ENCODE data around the gene GLYATL1.

The GLYATL1 gene

DNA sequence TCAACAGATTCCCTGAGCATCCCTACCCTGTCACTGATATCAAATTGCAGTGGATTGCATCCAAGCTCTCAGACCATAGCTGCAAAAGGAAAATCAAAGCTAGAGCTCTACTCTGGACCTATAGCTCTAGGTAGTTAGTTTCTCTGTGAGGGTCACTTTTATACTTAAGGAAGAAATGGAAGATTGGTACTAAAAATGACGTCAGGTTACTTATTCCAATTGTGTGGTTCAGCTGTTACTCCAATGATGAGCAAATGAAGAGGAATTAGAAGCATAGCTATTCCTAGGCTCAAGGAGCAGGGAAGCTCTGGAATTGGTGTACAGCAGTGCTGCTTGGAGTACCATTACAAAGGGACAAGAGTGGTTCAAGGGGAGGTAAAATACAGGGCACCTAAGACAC, 36.4 kb upstream of the GLYATL1 start:
- no peak overlapping the region for H2AFZ ChIP-seq
- H3K27me3 ChIP-seq (ENCODE audit: control insufficient read depth, insufficient read depth, low read length): no peaks in the 10 kb centered on the region
- H3K36me3 ChIP-seq (ENCODE audit: control insufficient read depth, insufficient read depth, low read length): no peaks in the 10 kb centered on the region
- no peaks in the 10 kb centered on the region for H3K4me1 ChIP-seq
- no peaks in the 10 kb centered on the region for H3K9me3 ChIP-seq (ENCODE audit: control insufficient read depth, low read length)
- no peak overlapping the region for H3K4me2 ChIP-seq (ENCODE audit: low read length)
- no peaks in the 10 kb centered on the region for H3K79me2 ChIP-seq
- H3K4me3 ChIP-seq (ENCODE audit: low read depth, low read length): no peak overlapping the region
- H3K9ac ChIP-seq: no peak overlapping the region
- no peak overlapping the region for H3K27ac ChIP-seq
- TF ChIP-seq, protein P1, sequence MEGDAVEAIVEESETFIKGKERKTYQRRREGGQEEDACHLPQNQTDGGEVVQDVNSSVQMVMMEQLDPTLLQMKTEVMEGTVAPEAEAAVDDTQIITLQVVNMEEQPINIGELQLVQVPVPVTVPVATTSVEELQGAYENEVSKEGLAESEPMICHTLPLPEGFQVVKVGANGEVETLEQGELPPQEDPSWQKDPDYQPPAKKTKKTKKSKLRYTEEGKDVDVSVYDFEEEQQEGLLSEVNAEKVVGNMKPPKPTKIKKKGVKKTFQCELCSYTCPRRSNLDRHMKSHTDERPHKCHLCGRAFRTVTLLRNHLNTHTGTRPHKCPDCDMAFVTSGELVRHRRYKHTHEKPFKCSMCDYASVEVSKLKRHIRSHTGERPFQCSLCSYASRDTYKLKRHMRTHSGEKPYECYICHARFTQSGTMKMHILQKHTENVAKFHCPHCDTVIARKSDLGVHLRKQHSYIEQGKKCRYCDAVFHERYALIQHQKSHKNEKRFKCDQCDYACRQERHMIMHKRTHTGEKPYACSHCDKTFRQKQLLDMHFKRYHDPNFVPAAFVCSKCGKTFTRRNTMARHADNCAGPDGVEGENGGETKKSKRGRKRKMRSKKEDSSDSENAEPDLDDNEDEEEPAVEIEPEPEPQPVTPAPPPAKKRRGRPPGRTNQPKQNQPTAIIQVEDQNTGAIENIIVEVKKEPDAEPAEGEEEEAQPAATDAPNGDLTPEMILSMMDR (IDR thresholded peaks at IDR 0.05): no peak

DNA sequence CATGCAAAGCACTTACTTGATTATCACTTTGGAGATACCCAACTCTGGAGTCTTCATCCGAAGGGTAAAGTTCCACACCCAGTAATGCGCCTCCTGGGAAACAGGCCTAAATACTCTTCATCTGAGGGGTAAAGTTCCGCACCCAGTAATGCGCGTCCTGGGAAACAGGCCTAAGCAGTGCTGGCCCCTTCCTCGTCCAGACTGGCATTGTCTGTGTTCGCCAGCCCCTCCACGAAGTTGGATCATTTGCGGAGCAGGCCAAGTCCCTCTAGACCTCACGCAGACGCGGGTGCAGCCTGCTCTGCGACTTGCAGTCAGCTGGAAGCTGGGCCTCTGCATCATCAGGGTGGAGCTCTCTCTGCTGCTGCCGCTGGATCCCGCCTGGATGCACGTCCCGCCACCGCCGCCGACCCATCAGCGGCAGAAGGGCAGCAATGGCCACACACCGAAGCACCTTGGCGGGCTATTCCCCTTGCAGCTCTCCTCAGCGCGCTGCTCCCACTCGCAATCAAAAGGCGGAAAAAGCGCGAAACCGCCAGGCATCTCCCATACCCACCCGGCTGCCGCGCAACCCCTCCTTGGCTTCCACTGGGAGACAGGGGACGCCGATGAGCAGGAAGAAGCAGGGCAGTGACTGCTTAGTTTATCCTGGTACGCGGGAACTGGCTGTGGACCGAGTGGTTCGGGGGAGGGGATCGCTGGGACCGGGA, 34.1 kb upstream of the GLYATL1 start:
- Histone ChIP-seq H3K36me3 (ENCODE audit: control insufficient read depth, insufficient read depth, low read length) (no peaks in the 10 kb centered on the region), H3K27ac (no peak overlapping the region), H3K27me3 (ENCODE audit: control insufficient read depth, insufficient read depth, low read length) (no peaks in the 10 kb centered on the region), H3K4me2 (ENCODE audit: low read length) (peak overlapping the region; percentile 38), H2AFZ (peak overlapping the region; percentile 63), H3K9me3 (ENCODE audit: control insufficient read depth, low read length) (no peaks in the 10 kb centered on the region), H3K4me3 (ENCODE audit: low read depth, low read length) (no peak overlapping the region), H3K9ac (no peak overlapping the region), H3K4me1 (no peaks in the 10 kb centered on the region), H3K79me2 (no peaks in the 10 kb centered on the region)
- TF ChIP-seq, protein P1 (IDR thresholded peaks at IDR 0.05): no peak

DNA sequence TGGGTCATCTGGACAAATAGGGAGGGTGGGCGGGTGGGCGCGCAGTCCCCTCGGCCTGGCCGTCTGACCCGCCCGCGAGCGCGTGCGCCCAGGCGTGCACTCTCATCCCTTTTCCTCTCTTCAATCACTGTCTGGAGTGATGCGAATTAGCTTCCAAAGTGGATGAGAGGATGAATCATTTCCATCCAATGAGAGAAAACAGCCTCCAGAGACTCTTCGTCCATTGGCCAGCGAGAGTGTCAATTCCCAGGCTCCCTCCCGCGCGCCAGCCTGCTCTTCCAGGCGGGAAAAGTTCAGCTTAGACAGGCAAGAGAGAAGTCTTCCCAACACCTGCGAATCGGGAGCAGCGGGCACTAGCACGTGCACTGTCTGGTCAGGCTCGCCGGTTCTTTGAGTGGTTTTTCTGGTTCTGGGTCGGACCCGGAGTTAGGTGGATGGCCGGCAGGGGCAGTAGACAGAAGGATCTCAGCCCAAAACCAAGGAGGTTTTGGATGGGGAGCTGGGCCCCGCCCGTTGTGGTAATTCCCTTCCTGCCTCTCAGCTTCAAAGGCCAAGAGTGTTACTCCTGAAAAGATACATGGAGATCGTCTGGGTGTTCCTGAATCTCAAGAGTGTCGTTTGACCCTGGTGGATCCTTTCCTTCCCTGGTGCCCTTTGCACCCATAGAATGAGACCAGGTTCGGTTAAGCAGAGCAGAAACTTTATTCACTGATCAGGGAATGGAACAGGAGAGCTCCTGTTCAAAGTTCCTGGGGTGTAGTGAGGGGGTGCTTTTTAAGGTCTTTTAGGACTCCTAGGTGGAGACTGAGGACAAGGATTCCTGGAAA, 33.4 kb upstream of the GLYATL1 start:
- H3K4me3 ChIP-seq (ENCODE audit: low read depth, low read length): no peak overlapping the region
- H3K27ac ChIP-seq: no peak overlapping the region
- H3K27me3 ChIP-seq (ENCODE audit: control insufficient read depth, insufficient read depth, low read length): no peaks in the 10 kb centered on the region
- H3K4me1 ChIP-seq: no peaks in the 10 kb centered on the region
- H3K9ac ChIP-seq: no peak overlapping the region
- no peaks in the 10 kb centered on the region for H3K79me2 ChIP-seq
- TF ChIP-seq, protein P1 (IDR thresholded peaks at IDR 0.05): peak; percentile 10
- no peaks in the 10 kb centered on the region for H3K9me3 ChIP-seq (ENCODE audit: control insufficient read depth, low read length)
- peak overlapping the region; percentile 53 for H2AFZ ChIP-seq
- H3K4me2 ChIP-seq (ENCODE audit: low read length): no peak overlapping the region
- H3K36me3 ChIP-seq (ENCODE audit: control insufficient read depth, insufficient read depth, low read length): no peaks in the 10 kb centered on the region

DNA sequence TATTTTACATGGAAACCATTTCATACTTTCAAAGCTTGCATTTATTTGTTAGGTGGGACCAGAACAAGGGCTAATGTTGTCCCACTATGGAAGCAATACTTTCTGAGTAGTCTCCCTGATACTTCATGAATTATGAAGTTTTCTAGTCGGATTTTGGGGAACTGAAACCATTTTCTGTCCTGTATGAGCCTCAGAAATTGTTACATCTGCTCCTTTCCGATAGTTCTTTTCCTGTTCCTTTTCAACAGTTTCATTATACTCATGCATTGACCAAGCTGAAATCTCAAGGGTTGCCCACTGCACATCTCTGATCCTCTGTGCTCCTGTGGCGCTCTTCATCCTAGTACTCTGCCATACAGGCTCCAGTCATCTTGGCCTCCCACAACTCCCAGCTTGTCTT, 31.5 kb upstream of the GLYATL1 start:
- H3K4me3 ChIP-seq (ENCODE audit: low read depth, low read length): no peak overlapping the region
- TF ChIP-seq, protein P1 (IDR thresholded peaks at IDR 0.05): no peak
- H3K4me1 ChIP-seq: no peaks in the 10 kb centered on the region
- H3K4me2 ChIP-seq (ENCODE audit: low read length): no peak overlapping the region
- no peaks in the 10 kb centered on the region for H3K27me3 ChIP-seq (ENCODE audit: control insufficient read depth, insufficient read depth, low read length)
- H3K9ac ChIP-seq: no peak overlapping the region
- no peaks in the 10 kb centered on the region for H3K9me3 ChIP-seq (ENCODE audit: control insufficient read depth, low read length)
- H3K27ac ChIP-seq: no peak overlapping the region
- H3K36me3 ChIP-seq (ENCODE audit: control insufficient read depth, insufficient read depth, low read length): no peaks in the 10 kb centered on the region
- H2AFZ ChIP-seq: no peak overlapping the region
- H3K79me2 ChIP-seq: no peaks in the 10 kb centered on the region
